Measurements from ENCODE around the gene FBXL3.

GRCh38 chr13:76974618-76974975, 52.4 kb downstream of the FBXL3 start:
- TF ChIP-seq CTCF (IDR thresholded peaks at IDR 0.05; ENCODE audit: control extremely low read depth in 1 of 3, insufficient read depth in 1 of 3, low read depth in 1 of 3, low read length in 3 of 3) = no peak
- no peak for TF ChIP-seq RFX5 (IDR thresholded peaks at IDR 0.05; ENCODE audit: borderline replicate concordance, low read depth, low read length)
- TF ChIP-seq ATF2 (IDR thresholded peaks at IDR 0.05; ENCODE audit: low read length) = no peak
- TF ChIP-seq SUZ12 (IDR thresholded peaks at IDR 0.05; ENCODE audit: low read length) = no peak
- TF ChIP-seq BRCA1 (IDR thresholded peaks at IDR 0.05; ENCODE audit: low read depth, low read length) = no peak
- no peak for TF ChIP-seq ATF3 (IDR thresholded peaks at IDR 0.05; ENCODE audit: insufficient read depth, low read depth, low read length)
- no peak for TF ChIP-seq RBBP5 (IDR thresholded peaks at IDR 0.05; ENCODE audit: borderline replicate concordance, low read depth, low read length)
- no peak for TF ChIP-seq POU5F1 (IDR thresholded peaks at IDR 0.05; ENCODE audit: low read depth, low read length)
- no peak for TF ChIP-seq SP4 (IDR thresholded peaks at IDR 0.05; ENCODE audit: low read length)
